HL-60 (cell line): ENCODE data around the gene NHSL2.

ENCODE experiments used
- DNase-seq, 2 experiments: peaks; one replicate each; pipeline ENCODE4 v3.0.0-alpha.2; 2010 to 2020; ENCODE audit warnings: low read depth in 1 of 2, low spot score in 1 of 2
- H3K27ac ChIP-seq: fragments of 250-450 bp; sonication (Bioruptor Pico); replicated peaks from 2 replicates; pipeline ENCODE4 v1.5.1; 2020; ENCODE audit warnings: mild to moderate bottlenecking, moderate library complexity
- H3K27me3 ChIP-seq: fragments of 250-450 bp; sonication (Bioruptor Pico); 2 replicates; pipeline ENCODE4 v1.5.1; 2021; ENCODE audit warnings: mild to moderate bottlenecking, moderate library complexity; ENCODE audit not compliant: insufficient read depth, poor library complexity, severe bottlenecking
- H3K4me3 ChIP-seq: replicated peaks from 2 replicates; pipeline ENCODE4 v1.5.1; 2011; ENCODE audit warnings: mild to moderate bottlenecking, control low read depth, low read length; ENCODE audit not compliant: insufficient read depth
- GABPA ChIP-seq: IDR thresholded peaks from 2 replicates; pipeline ENCODE4 v1.6.1; 2012; ENCODE audit warnings: low read depth
- POLR2AphosphoS5 ChIP-seq: IDR thresholded peaks from 2 replicates; pipeline ENCODE4 v1.6.1; 2012; ENCODE audit warnings: low read depth
- SPI1 ChIP-seq: IDR thresholded peaks from 2 replicates; pipeline ENCODE4 v1.6.1; 2012; ENCODE audit warnings: low read depth, mild to moderate bottlenecking, borderline replicate concordance
- TF ChIP-seq, protein P1 (sequence below): IDR thresholded peaks from one replicate; pipeline ENCODE4 v1.5.1; 2011; ENCODE audit warnings: low read length, control low read depth, inconsistent platforms; ENCODE audit not compliant: insufficient read depth
- TF ChIP-seq, protein P2 (sequence below): IDR thresholded peaks from 2 replicates; pipeline ENCODE4 v1.6.1; 2012; ENCODE audit warnings: low read depth; ENCODE audit not compliant: insufficient replicate concordance

NHSL2 gene

DNA sequence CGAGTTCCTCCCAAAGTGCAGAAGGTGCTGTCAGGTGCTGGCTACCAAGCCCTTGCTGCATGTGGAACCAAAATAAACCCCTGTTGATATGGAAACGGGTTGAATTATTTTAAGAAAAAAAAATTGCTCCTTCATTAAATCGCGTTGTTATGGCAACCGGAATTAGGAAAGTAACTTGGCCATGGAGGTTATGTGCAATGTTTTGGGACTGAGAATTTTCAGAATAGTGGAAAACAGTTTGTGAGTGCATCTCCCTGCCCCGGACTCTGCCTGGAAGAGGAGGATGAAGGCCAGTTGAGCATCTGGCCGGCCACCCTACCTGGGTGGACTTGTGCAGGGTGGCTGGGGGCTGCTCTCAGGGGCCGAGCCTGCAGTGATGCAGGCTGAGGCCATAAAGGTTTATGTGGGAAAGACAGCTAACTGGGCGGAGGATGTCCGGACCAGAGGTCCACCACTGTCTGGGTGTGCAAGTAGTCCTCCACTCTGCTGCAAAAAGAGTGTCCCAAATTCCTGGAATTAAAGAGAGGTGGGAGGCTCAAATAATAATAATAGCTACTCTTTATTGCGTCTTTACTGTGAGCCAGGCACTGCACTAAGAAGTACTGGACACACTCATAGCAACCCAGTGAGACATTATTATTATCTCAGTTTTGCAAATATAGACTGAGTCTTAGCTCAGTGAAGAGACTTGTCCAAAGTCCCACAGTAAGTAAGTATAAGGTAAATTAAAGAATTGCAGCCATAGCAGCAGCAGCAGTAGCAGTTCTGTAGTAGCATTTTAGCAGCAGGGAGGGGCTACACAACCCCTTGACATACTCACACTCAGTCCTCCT is 200.4 kb downstream of the NHSL2 start:
- H3K4me3 ChIP-seq: no peak overlapping the region
- no peaks in the 10 kb centered on the region for H3K27me3 ChIP-seq
- no peak for TF ChIP-seq POLR2AphosphoS5
- no peak for TF ChIP-seq SPI1
- TF ChIP-seq, protein P1, sequence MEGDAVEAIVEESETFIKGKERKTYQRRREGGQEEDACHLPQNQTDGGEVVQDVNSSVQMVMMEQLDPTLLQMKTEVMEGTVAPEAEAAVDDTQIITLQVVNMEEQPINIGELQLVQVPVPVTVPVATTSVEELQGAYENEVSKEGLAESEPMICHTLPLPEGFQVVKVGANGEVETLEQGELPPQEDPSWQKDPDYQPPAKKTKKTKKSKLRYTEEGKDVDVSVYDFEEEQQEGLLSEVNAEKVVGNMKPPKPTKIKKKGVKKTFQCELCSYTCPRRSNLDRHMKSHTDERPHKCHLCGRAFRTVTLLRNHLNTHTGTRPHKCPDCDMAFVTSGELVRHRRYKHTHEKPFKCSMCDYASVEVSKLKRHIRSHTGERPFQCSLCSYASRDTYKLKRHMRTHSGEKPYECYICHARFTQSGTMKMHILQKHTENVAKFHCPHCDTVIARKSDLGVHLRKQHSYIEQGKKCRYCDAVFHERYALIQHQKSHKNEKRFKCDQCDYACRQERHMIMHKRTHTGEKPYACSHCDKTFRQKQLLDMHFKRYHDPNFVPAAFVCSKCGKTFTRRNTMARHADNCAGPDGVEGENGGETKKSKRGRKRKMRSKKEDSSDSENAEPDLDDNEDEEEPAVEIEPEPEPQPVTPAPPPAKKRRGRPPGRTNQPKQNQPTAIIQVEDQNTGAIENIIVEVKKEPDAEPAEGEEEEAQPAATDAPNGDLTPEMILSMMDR: no peak
- no peak for TF ChIP-seq GABPA
- TF ChIP-seq, protein P2, sequence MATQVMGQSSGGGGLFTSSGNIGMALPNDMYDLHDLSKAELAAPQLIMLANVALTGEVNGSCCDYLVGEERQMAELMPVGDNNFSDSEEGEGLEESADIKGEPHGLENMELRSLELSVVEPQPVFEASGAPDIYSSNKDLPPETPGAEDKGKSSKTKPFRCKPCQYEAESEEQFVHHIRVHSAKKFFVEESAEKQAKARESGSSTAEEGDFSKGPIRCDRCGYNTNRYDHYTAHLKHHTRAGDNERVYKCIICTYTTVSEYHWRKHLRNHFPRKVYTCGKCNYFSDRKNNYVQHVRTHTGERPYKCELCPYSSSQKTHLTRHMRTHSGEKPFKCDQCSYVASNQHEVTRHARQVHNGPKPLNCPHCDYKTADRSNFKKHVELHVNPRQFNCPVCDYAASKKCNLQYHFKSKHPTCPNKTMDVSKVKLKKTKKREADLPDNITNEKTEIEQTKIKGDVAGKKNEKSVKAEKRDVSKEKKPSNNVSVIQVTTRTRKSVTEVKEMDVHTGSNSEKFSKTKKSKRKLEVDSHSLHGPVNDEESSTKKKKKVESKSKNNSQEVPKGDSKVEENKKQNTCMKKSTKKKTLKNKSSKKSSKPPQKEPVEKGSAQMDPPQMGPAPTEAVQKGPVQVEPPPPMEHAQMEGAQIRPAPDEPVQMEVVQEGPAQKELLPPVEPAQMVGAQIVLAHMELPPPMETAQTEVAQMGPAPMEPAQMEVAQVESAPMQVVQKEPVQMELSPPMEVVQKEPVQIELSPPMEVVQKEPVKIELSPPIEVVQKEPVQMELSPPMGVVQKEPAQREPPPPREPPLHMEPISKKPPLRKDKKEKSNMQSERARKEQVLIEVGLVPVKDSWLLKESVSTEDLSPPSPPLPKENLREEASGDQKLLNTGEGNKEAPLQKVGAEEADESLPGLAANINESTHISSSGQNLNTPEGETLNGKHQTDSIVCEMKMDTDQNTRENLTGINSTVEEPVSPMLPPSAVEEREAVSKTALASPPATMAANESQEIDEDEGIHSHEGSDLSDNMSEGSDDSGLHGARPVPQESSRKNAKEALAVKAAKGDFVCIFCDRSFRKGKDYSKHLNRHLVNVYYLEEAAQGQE: no peak
- H3K27ac ChIP-seq: peak overlapping the region; percentile 69
- no peak for DNase-seq

DNA sequence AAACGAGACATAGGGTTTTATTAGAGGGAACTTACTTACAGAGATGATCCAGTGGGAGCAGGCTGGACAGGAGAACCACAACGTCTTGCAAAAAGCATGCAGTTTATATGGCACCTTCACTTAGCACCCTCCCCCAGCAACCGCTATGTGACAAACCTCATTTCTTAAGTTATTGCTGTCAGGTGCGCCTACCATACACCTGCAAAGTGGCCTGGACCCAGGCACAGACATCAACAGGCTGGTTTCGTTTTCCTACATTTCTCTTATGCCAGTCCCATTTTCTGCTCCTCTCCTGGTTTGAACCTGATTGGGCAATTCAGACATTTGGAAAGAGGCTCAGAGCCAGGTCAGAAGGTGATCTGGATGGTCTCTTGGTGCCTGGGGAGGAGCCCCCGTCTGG is 202.8 kb downstream of the NHSL2 start:
- no peaks in the 10 kb centered on the region for H3K27me3 ChIP-seq
- no peak overlapping the region for H3K27ac ChIP-seq
- no peak overlapping the region for H3K4me3 ChIP-seq
- no peak for TF ChIP-seq POLR2AphosphoS5
- TF ChIP-seq SPI1: no peak
- TF ChIP-seq, protein P1: no peak
- no peak for TF ChIP-seq GABPA
- TF ChIP-seq, protein P2: no peak
- no peak for DNase-seq

DNA sequence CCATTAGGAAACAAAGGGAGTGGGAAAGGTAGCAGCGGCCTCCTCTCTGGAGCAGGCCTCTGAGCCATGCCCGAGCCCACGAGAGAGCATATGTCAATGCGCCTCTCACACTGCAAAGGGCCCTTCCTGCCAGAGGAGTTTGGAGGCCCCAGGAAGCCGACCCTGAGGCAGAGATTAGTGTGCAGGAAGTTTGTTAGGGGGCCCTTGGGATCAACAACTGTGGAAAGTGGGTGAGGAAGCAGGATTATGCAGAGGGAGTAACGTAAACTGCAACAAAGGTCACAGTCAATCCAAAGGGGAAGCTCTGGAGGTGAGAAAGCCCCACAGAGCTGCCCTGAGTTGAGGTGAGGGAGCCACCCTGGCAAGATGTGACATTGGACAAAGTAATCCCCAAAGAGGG is 203.7 kb downstream of the NHSL2 start:
- no peak overlapping the region for H3K4me3 ChIP-seq
- no peak for TF ChIP-seq GABPA
- TF ChIP-seq, protein P1: no peak
- no peak for TF ChIP-seq POLR2AphosphoS5
- no peak for TF ChIP-seq SPI1
- TF ChIP-seq, protein P2: no peak
- DNase-seq: no peak
- no peaks in the 10 kb centered on the region for H3K27me3 ChIP-seq
- H3K27ac ChIP-seq: no peak overlapping the region
